HCT116 (cell line): ENCODE measurements around the gene LAPTM4A.

Experiments used
- EZH2 ChIP-seq: fragments of 200-600 bp; sonication (generic); IDR thresholded peaks from 2 replicates; pipeline ENCODE4 v1.6.1; 2017; ENCODE audit warnings: antibody characterized with exemption, mixed run types
- EZH2phosphoT487 ChIP-seq: fragments of 200-600 bp; IDR thresholded peaks from 2 replicates; pipeline ENCODE4 v1.6.1; 2018; ENCODE audit warnings: antibody characterized with exemption, borderline replicate concordance
- POLR2AphosphoS5 ChIP-seq: IDR thresholded peaks from 2 replicates; pipeline ENCODE4 v1.6.1; 2011; ENCODE audit warnings: mild to moderate bottlenecking, low read depth, low read length, moderate library complexity
- TF ChIP-seq, protein P1 (sequence below): IDR thresholded peaks from 2 replicates; pipeline ENCODE4 v1.6.1; 2012; ENCODE audit warnings: low read depth
- TF ChIP-seq, protein P2 (sequence below), 3 experiments: fragments of 200-600 bp in 1 of 3; sonication (generic) in 1 of 3; IDR thresholded peaks in 2 of 3; conservative IDR thresholded peaks in 1 of 3; 2 replicates each; pipeline ENCODE4 v1.5.1; 2012 to 2017; ENCODE audit warnings: low read depth in 2 of 3, low read length in 2 of 3, antibody characterized with exemption in 1 of 3, borderline replicate concordance in 1 of 3, control low read depth in 1 of 3, mild to moderate bottlenecking in 1 of 3, mixed read lengths in 1 of 3, mixed run types in 1 of 3, moderate library complexity in 1 of 3; ENCODE audit not compliant: insufficient read depth in 1 of 3
- TF ChIP-seq, protein P3 (sequence below): IDR thresholded peaks from 2 replicates; pipeline ENCODE4 v1.6.1; 2012

DNA sequence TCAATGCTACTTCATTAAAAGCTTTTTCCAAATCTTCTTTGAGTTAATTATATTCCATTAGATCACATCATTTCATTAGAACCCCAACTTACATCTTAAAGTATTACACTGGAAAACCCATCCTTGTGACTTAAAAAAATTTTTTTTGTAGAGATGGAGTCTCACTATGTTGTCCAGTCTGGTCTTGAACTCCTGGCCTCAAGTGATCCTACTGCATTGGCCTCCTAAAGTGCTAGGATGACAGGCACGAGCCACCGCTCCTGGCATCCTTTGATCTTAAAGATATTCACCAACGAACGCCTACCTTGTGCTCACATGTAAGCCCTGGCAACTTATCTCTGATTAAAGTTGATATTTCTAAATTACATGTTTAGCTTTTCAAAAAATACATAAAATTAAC lies 6.7 kb downstream of the LAPTM4A start:
- TF ChIP-seq, protein P1, sequence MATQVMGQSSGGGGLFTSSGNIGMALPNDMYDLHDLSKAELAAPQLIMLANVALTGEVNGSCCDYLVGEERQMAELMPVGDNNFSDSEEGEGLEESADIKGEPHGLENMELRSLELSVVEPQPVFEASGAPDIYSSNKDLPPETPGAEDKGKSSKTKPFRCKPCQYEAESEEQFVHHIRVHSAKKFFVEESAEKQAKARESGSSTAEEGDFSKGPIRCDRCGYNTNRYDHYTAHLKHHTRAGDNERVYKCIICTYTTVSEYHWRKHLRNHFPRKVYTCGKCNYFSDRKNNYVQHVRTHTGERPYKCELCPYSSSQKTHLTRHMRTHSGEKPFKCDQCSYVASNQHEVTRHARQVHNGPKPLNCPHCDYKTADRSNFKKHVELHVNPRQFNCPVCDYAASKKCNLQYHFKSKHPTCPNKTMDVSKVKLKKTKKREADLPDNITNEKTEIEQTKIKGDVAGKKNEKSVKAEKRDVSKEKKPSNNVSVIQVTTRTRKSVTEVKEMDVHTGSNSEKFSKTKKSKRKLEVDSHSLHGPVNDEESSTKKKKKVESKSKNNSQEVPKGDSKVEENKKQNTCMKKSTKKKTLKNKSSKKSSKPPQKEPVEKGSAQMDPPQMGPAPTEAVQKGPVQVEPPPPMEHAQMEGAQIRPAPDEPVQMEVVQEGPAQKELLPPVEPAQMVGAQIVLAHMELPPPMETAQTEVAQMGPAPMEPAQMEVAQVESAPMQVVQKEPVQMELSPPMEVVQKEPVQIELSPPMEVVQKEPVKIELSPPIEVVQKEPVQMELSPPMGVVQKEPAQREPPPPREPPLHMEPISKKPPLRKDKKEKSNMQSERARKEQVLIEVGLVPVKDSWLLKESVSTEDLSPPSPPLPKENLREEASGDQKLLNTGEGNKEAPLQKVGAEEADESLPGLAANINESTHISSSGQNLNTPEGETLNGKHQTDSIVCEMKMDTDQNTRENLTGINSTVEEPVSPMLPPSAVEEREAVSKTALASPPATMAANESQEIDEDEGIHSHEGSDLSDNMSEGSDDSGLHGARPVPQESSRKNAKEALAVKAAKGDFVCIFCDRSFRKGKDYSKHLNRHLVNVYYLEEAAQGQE: no peak
- no peak for TF ChIP-seq EZH2phosphoT487
- TF ChIP-seq, protein P2, sequence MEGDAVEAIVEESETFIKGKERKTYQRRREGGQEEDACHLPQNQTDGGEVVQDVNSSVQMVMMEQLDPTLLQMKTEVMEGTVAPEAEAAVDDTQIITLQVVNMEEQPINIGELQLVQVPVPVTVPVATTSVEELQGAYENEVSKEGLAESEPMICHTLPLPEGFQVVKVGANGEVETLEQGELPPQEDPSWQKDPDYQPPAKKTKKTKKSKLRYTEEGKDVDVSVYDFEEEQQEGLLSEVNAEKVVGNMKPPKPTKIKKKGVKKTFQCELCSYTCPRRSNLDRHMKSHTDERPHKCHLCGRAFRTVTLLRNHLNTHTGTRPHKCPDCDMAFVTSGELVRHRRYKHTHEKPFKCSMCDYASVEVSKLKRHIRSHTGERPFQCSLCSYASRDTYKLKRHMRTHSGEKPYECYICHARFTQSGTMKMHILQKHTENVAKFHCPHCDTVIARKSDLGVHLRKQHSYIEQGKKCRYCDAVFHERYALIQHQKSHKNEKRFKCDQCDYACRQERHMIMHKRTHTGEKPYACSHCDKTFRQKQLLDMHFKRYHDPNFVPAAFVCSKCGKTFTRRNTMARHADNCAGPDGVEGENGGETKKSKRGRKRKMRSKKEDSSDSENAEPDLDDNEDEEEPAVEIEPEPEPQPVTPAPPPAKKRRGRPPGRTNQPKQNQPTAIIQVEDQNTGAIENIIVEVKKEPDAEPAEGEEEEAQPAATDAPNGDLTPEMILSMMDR (IDR thresholded peaks at IDR 0.05 in 2 of 3, conservative IDR thresholded peaks at IDR 0.05 in 1 of 3; ENCODE audit: borderline replicate concordance in 1 of 3, insufficient read depth in 1 of 3, low read depth in 2 of 3, low read length in 2 of 3): no peak
- TF ChIP-seq EZH2: no peak
- TF ChIP-seq, protein P3, sequence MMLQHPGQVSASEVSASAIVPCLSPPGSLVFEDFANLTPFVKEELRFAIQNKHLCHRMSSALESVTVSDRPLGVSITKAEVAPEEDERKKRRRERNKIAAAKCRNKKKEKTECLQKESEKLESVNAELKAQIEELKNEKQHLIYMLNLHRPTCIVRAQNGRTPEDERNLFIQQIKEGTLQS: no peak
- no peak for TF ChIP-seq POLR2AphosphoS5
